ENCODE measurements around the gene NFKB1. TPM values are rescaled to one million over a fixed set of nuclear protein-coding genes. Genes with fewer than 3 reads are reported as not detected.
A peak's percentile ranks its signal among the peaks of the same experiment; 100 is the strongest.

Gene NFKB1
- total and polyA plus RNA-seq, 9 of the 15 experiments (the other 6 are each of a cell fraction or from before 2014, with no cell fraction given) = 2.4 to 14.5 (median 10.3) TPM

DNA sequence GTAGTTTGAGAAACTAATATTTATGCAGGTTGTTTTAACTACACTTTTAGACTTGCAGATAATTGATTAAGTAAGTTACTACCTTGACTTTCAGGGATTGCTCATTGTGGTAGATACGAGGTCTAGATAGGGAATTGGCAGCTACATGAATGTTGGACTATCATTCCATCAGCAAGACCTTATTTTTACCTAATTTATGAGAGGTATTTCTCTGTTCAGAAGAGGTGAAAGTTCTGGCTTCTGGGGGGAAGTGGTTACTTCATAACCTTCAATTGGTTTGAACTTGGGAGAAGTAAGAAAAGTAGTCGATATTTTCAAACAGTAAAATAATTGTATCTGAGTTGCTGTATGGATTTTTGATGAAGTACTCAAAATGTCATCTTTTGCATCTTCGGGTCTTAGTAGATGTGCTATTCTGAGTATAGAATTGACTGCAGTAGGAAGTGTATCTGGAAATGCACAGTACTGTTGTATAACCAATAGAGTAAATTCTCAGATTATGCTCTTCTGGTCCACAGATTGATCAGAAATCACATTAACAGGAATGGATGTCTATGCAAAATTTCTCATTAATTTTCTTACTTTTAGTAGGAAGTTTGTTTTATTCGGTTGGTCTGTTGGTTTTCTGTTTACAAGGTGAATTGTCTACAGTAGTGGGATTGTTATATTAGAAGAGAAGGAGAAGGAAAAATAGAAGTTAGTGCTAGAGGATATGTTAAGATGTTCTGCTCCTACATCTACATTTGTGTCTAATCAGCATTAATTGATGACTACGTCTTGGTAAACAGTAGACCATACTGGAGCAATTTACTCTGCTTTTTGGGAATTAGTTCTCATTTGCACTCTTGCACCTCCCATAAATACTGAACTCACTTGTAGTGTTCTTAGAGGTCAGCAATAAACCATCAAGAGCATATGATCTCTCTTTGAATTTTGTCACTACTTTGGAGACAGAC lies 3.0 kb downstream of the NFKB1 start (continued):
- peak; percentile 95 for TF ChIP-seq C11orf30 (IDR thresholded peaks at IDR 0.05; ENCODE audit: low read depth)
- TF ChIP-seq RBM15 (IDR thresholded peaks at IDR 0.05; ENCODE audit: insufficient read depth, low read length) = no peak
- no peak for TF ChIP-seq SMAD4 (CRISPR knock-in tag; conservative IDR thresholded peaks at IDR 0.05)
- TF ChIP-seq, protein P1, sequence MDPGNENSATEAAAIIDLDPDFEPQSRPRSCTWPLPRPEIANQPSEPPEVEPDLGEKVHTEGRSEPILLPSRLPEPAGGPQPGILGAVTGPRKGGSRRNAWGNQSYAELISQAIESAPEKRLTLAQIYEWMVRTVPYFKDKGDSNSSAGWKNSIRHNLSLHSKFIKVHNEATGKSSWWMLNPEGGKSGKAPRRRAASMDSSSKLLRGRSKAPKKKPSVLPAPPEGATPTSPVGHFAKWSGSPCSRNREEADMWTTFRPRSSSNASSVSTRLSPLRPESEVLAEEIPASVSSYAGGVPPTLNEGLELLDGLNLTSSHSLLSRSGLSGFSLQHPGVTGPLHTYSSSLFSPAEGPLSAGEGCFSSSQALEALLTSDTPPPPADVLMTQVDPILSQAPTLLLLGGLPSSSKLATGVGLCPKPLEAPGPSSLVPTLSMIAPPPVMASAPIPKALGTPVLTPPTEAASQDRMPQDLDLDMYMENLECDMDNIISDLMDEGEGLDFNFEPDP (CRISPR knock-in tag; IDR thresholded peaks at IDR 0.05) = no peak
- TF ChIP-seq KAT7 (CRISPR knock-in tag; IDR thresholded peaks at IDR 0.05; ENCODE audit: borderline replicate concordance) = no peak
- TF ChIP-seq CREB3 (tag; conservative IDR thresholded peaks at IDR 0.05; ENCODE audit: low read depth) = no peak
- TF ChIP-seq MCM3 (IDR thresholded peaks at IDR 0.05) = no peak
- TF ChIP-seq HMG20A (CRISPR knock-in tag; conservative IDR thresholded peaks at IDR 0.05) = no peak
- TF ChIP-seq DIDO1 (tag; IDR thresholded peaks at IDR 0.05; ENCODE audit: low read depth) = no peak
- no peak for TF ChIP-seq GTF2A2 (tag; IDR thresholded peaks at IDR 0.05)
- TF ChIP-seq SPI1 (IDR thresholded peaks at IDR 0.05; ENCODE audit: borderline replicate concordance, low read depth, low read length) = no peak
- TF ChIP-seq MAFF (IDR thresholded peaks at IDR 0.05; ENCODE audit: low read length) = peak; percentile 94
- TF ChIP-seq CXXC5 (CRISPR knock-in tag; IDR thresholded peaks at IDR 0.05) = 0 out of 2 replicates have a peak, but pooled peaks have one; percentile 28
- TF ChIP-seq KAT2B (IDR thresholded peaks at IDR 0.05; ENCODE audit: low read depth, low read length) = no peak
- TF ChIP-seq TCF15 (CRISPR knock-in tag; IDR thresholded peaks at IDR 0.05) = no peak
- no peak for TF ChIP-seq PATZ1 (CRISPR knock-in tag; IDR thresholded peaks at IDR 0.05; ENCODE audit: borderline replicate concordance)
- TF ChIP-seq ZNF197 (CRISPR knock-in tag; IDR thresholded peaks at IDR 0.05; ENCODE audit: low read depth) = no peak
- no peak for TF ChIP-seq BACH1 (tag; IDR thresholded peaks at IDR 0.05)
- no peak for TF ChIP-seq SIRT6 (IDR thresholded peaks at IDR 0.05; ENCODE audit: low read depth, low read length)
- TF ChIP-seq TAF9B (IDR thresholded peaks at IDR 0.05; ENCODE audit: partially characterized antibody) = no peak
- TF ChIP-seq NR2C1 (IDR thresholded peaks at IDR 0.05) = no peak
- no peak for TF ChIP-seq NR2C1 (tag; IDR thresholded peaks at IDR 0.05)
- no peak for TF ChIP-seq KLF6 (CRISPR knock-in tag; IDR thresholded peaks at IDR 0.05; ENCODE audit: borderline replicate concordance)
- TF ChIP-seq ZNF778 (CRISPR knock-in tag; IDR thresholded peaks at IDR 0.05) = no peak
- no peak for TF ChIP-seq U2AF2 (optimal IDR thresholded peaks at IDR 0.05; ENCODE audit: low read depth, low read length)

Measured in K562 (cell line).